Left ventricle myocardium superior (tissue), 1 donor: ENCODE results near the gene PIK3CG. TPM values are rescaled to one million over a fixed set of nuclear protein-coding genes. Genes with fewer than 3 reads are reported as not detected.

Experiments used
- total RNA-seq: library from RNA; stranded (reverse); fragmentation: NEBNext Ultra II Directional; extraction: Animal tissue kit (Norgen Biotek cat#: 25700); gene quantifications from one replicate; pipeline ENCODE4 v1.2.1, GENCODE V29; 2021
- donor health status: DM: no; HTN: yes; CAD: no; lungs with severe emphysema.

The PIK3CG gene
- total RNA-seq, 1 donor from 2014 or later = 2.3 TPM

Other genes with a start within 250 kb of the PIK3CG start
- 6.4 TPM for gene CCDC71L, start 204.1 kb upstream of the PIK3CG start, total RNA-seq
- 24.2 TPM for gene PRKAR2B, start 179.4 kb downstream of the PIK3CG start, total RNA-seq